GM21619 (cell line): Measurements from ENCODE around the gene SYAP1.
A peak's percentile ranks its signal among the peaks of the same experiment; 100 is the strongest.
"Not testable (repeated sequence)": the region's sequence is repeated elsewhere in the genome, so short reads cannot be mapped to it uniquely, and the experiment has no call there.

Experiments used
- ATAC-seq: cut with Tn5 transposase; IDR thresholded peaks from one replicate; pipeline ENCODE4 v1.9.1; 2021; ENCODE audit not compliant: unreplicated experiment

Gene SYAP1

GRCh38 chrX:16722481-16722880 is 3.1 kb downstream of the SYAP1 start:
- ATAC-seq = no peak

GRCh38 chrX:16725072-16725471 is 5.7 kb downstream of the SYAP1 start:
- ATAC-seq = no peak

- peak; percentile 85 for ATAC-seq
Observed at GRCh38 chrX:16726347-16726988, 7.1 kb downstream of the SYAP1 start.

GRCh38 chrX:16727637-16728036 is 8.2 kb downstream of the SYAP1 start:
- ATAC-seq = no peak

GRCh38 chrX:16730450-16730849 is 11.0 kb downstream of the SYAP1 start:
- ATAC-seq = no peak

GRCh38 chrX:16733013-16733412 is 13.6 kb downstream of the SYAP1 start:
- no peak for ATAC-seq

GRCh38 chrX:16737024-16737423 is 17.6 kb downstream of the SYAP1 start:
- ATAC-seq = no peak

GRCh38 chrX:16739574-16739973 is 20.2 kb downstream of the SYAP1 start:
- ATAC-seq = no peak

- ATAC-seq = no peak
Observed at GRCh38 chrX:16743604-16744325, 24.4 kb downstream of the SYAP1 start.

GRCh38 chrX:16745102-16745501 is 25.7 kb downstream of the SYAP1 start:
- ATAC-seq = no peak

GRCh38 chrX:16745659-16746058 is 26.2 kb downstream of the SYAP1 start:
- ATAC-seq = no peak

- ATAC-seq = no peak
Observed at GRCh38 chrX:16748425-16748824, 29.0 kb downstream of the SYAP1 start.

- ATAC-seq = no peak
Observed at GRCh38 chrX:16750136-16750535, 30.7 kb downstream of the SYAP1 start.

GRCh38 chrX:16754019-16754418 is 34.6 kb downstream of the SYAP1 start:
- ATAC-seq = no peak

GRCh38 chrX:16756724-16757123 is 37.3 kb downstream of the SYAP1 start:
- ATAC-seq = no peak

- ATAC-seq = not testable (repeated sequence)
Observed at GRCh38 chrX:16761500-16761899, 42.1 kb downstream of the SYAP1 start.

- no peak for ATAC-seq
Observed at GRCh38 chrX:16762579-16762978, 43.2 kb downstream of the SYAP1 start.

GRCh38 chrX:16765594-16765993 is 46.2 kb downstream of the SYAP1 start:
- ATAC-seq = no peak

GRCh38 chrX:16770970-16771482 is 51.6 kb downstream of the SYAP1 start:
- ATAC-seq = no peak

- ATAC-seq = no peak
Observed at GRCh38 chrX:16771483-16772398, 52.3 kb downstream of the SYAP1 start.

- ATAC-seq = no peak
Observed at GRCh38 chrX:16772460-16772859, 53.0 kb downstream of the SYAP1 start.
